Measurements from ENCODE around the gene PLCL2. TPM values are rescaled to one million over a fixed set of nuclear protein-coding genes. Genes with fewer than 3 reads are reported as not detected.

The PLCL2 gene
- total RNA-seq, 1 experiment from 2014 or later, result 3.0 TPM

DNA sequence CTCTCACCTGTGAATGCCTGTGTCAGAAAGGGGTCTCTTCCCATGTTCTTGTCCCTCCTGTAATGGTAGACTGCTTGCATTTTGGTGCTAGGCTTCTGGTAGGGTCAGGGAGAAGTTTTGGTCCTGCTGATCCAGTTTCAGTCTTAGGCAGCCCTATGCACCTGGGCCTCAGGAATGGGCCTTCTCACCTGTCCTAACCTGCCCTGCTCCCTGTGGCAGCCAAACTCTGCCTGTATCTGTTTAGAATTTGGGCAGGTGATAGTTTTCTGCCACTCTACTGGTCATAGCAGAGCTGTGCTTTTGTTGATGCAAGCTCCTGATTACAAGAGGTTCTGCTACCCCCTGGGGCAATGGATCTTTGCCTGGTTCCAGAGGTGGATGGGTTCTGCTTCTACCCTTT lies 118.7 kb downstream of the PLCL2 start:
- no peak for TF ChIP-seq POLR2AphosphoS5 (IDR thresholded peaks at IDR 0.05; ENCODE audit: low read depth, low read length)
- no peak for TF ChIP-seq TCF7L2 (IDR thresholded peaks at IDR 0.05; ENCODE audit: low read depth, low read length)
- no peak for TF ChIP-seq SIN3A (IDR thresholded peaks at IDR 0.05; ENCODE audit: borderline replicate concordance, insufficient read depth, low read depth, low read length)
- TF ChIP-seq, protein P1, sequence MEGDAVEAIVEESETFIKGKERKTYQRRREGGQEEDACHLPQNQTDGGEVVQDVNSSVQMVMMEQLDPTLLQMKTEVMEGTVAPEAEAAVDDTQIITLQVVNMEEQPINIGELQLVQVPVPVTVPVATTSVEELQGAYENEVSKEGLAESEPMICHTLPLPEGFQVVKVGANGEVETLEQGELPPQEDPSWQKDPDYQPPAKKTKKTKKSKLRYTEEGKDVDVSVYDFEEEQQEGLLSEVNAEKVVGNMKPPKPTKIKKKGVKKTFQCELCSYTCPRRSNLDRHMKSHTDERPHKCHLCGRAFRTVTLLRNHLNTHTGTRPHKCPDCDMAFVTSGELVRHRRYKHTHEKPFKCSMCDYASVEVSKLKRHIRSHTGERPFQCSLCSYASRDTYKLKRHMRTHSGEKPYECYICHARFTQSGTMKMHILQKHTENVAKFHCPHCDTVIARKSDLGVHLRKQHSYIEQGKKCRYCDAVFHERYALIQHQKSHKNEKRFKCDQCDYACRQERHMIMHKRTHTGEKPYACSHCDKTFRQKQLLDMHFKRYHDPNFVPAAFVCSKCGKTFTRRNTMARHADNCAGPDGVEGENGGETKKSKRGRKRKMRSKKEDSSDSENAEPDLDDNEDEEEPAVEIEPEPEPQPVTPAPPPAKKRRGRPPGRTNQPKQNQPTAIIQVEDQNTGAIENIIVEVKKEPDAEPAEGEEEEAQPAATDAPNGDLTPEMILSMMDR (IDR thresholded peaks at IDR 0.05), result no peak
- TF ChIP-seq, protein P2, sequence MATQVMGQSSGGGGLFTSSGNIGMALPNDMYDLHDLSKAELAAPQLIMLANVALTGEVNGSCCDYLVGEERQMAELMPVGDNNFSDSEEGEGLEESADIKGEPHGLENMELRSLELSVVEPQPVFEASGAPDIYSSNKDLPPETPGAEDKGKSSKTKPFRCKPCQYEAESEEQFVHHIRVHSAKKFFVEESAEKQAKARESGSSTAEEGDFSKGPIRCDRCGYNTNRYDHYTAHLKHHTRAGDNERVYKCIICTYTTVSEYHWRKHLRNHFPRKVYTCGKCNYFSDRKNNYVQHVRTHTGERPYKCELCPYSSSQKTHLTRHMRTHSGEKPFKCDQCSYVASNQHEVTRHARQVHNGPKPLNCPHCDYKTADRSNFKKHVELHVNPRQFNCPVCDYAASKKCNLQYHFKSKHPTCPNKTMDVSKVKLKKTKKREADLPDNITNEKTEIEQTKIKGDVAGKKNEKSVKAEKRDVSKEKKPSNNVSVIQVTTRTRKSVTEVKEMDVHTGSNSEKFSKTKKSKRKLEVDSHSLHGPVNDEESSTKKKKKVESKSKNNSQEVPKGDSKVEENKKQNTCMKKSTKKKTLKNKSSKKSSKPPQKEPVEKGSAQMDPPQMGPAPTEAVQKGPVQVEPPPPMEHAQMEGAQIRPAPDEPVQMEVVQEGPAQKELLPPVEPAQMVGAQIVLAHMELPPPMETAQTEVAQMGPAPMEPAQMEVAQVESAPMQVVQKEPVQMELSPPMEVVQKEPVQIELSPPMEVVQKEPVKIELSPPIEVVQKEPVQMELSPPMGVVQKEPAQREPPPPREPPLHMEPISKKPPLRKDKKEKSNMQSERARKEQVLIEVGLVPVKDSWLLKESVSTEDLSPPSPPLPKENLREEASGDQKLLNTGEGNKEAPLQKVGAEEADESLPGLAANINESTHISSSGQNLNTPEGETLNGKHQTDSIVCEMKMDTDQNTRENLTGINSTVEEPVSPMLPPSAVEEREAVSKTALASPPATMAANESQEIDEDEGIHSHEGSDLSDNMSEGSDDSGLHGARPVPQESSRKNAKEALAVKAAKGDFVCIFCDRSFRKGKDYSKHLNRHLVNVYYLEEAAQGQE (IDR thresholded peaks at IDR 0.05; ENCODE audit: insufficient read depth in 1 of 2, low read depth in 2 of 2, low read length in 1 of 2), result no peak
- POLR2A ChIA-PET, result no interaction called here
- no peaks in the 10 kb centered on the region for H3K9me3 ChIP-seq (ENCODE audit: control insufficient read depth, insufficient read depth, low read depth, low read length)
- in situ Hi-C loops (cut with HindIII; ENCODE audit: low pct_unique_long_range_greater_than_20kb, low sequenced_read_pairs), result no loop called here
- intact Hi-C loops (cut with micrococcal nuclease; ENCODE audit: unreplicated experiment), result no loop called here
- H3K27ac ChIP-seq (ENCODE audit: low read length), result no peak overlapping the region
- H3K4me1 ChIP-seq (ENCODE audit: control insufficient read depth, insufficient read depth, low read length), result no peaks in the 10 kb centered on the region
- no peak for DNase-seq (ENCODE audit: low read depth, low spot score)
- no peak overlapping the region for H3K4me3 ChIP-seq (ENCODE audit: low read depth in 2 of 2, low read length in 2 of 2)
- no peaks in the 10 kb centered on the region for H3K36me3 ChIP-seq (ENCODE audit: control insufficient read depth, insufficient read depth, low read length)
- CTCF ChIA-PET, result no interaction called here
- no TSS peak for BruUV-seq (replicated peaks)
- H3K27me3 ChIP-seq (ENCODE audit: control insufficient read depth, insufficient read depth, low read length), result no peaks in the 10 kb centered on the region
- no peak for ATAC-seq

DNA sequence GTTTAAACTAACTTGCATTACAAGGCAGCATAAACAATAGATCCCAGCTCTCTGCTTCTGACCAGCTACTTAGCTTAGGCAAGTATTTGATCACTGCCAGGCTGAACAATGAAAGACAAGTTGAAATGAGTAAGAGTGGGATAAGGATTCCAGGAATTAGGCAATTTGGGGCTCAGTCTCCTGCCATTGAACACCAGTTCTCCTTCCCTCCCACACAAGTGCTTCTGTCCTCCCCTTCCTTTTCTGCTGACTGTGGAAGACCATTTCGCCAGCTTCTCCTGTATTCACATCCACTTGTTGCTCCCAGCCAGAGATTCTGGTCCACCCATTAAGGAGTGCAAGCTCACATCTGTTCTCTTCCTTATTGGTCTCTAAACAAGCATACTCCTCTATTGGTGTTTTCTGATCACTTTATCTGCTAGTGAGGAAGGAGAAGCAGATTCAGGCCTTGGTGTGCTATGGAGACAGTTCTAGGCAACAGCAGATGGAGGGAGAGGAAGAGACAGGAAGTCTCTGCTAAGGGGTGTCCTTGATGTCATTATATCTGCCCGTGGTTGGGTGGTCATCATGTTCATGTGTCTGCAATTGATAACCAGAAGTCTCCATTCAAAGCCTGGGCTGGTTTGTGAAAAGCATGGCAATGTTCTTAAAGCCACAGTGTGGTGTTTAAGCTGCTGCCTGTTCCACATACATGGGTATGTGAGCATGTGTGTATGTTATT lies 121.5 kb downstream of the PLCL2 start:
- intact Hi-C loops (cut with micrococcal nuclease; ENCODE audit: unreplicated experiment), result no loop called here
- ATAC-seq, result no peak
- Histone ChIP-seq H3K9me3 (ENCODE audit: control insufficient read depth, insufficient read depth, low read depth, low read length) (no peaks in the 10 kb centered on the region), H3K27ac (ENCODE audit: low read length) (no peak overlapping the region), H3K36me3 (ENCODE audit: control insufficient read depth, insufficient read depth, low read length) (no peaks in the 10 kb centered on the region), H3K4me3 (ENCODE audit: low read depth in 2 of 2, low read length in 2 of 2) (no peak overlapping the region), H3K4me1 (ENCODE audit: control insufficient read depth, insufficient read depth, low read length) (no peaks in the 10 kb centered on the region), H3K27me3 (ENCODE audit: control insufficient read depth, insufficient read depth, low read length) (no peaks in the 10 kb centered on the region)
- CTCF ChIA-PET, result no interaction called here
- in situ Hi-C loops (cut with HindIII; ENCODE audit: low pct_unique_long_range_greater_than_20kb, low sequenced_read_pairs), result no loop called here
- POLR2A ChIA-PET, result no interaction called here
- no peak for DNase-seq (ENCODE audit: low read depth, low spot score)
- no peak for TF ChIP-seq POLR2AphosphoS5 (IDR thresholded peaks at IDR 0.05; ENCODE audit: low read depth, low read length)
- no peak for TF ChIP-seq TCF7L2 (IDR thresholded peaks at IDR 0.05; ENCODE audit: low read depth, low read length)
- TF ChIP-seq, protein P1 (IDR thresholded peaks at IDR 0.05), result no peak
- no peak for TF ChIP-seq SIN3A (IDR thresholded peaks at IDR 0.05; ENCODE audit: borderline replicate concordance, insufficient read depth, low read depth, low read length)
- TF ChIP-seq, protein P2 (IDR thresholded peaks at IDR 0.05; ENCODE audit: insufficient read depth in 1 of 2, low read depth in 2 of 2, low read length in 1 of 2), result no peak
- no TSS peak for BruUV-seq (replicated peaks)

Measured in Panc1 (cell line).